IMR-90 (cell line): Measurements from ENCODE around the gene FANCE.

Experiments used
- BHLHE40 ChIP-seq: fragments of 150-350 bp; IDR thresholded peaks from 2 replicates; pipeline ENCODE4 v1.6.1; 2016; ENCODE audit warnings: mild to moderate bottlenecking, low read depth, low read length
- CEBPB ChIP-seq: IDR thresholded peaks from 2 replicates; pipeline ENCODE4 v1.6.1; 2012; ENCODE audit warnings: low read depth, low read length, improper control_type of control experiment
- CTCF ChIP-seq: conservative IDR thresholded peaks from 2 replicates; pipeline ENCODE4 v1.5.1; 2012; ENCODE audit warnings: mild to moderate bottlenecking, low read depth, low read length, improper control_type of control experiment
- ELK1 ChIP-seq: fragments of 150-350 bp; IDR thresholded peaks from 2 replicates; pipeline ENCODE4 v1.6.1; 2016; ENCODE audit warnings: low read depth, mild to moderate bottlenecking, low read length, moderate library complexity, borderline replicate concordance
- FOS ChIP-seq: fragments of 150-350 bp; IDR thresholded peaks from 2 replicates; pipeline ENCODE4 v1.6.1; 2016; ENCODE audit warnings: low read depth, low read length
- MAFK ChIP-seq: IDR thresholded peaks from 2 replicates; pipeline ENCODE4 v1.6.1; 2012; ENCODE audit warnings: low read depth, low read length, improper control_type of control experiment
- MAZ ChIP-seq: IDR thresholded peaks from 2 replicates; pipeline ENCODE4 v1.6.1; 2012; ENCODE audit warnings: low read depth, mild to moderate bottlenecking, low read length, improper control_type of control experiment, moderate library complexity, borderline replicate concordance
- MXI1 ChIP-seq: IDR thresholded peaks from 2 replicates; pipeline ENCODE4 v1.6.1; 2012; ENCODE audit warnings: low read depth, mild to moderate bottlenecking, low read length, moderate library complexity, borderline replicate concordance
- NFE2L2 ChIP-seq: fragments of 150-350 bp; IDR thresholded peaks from 2 replicates; pipeline ENCODE4 v1.6.1; 2016; ENCODE audit warnings: low read depth, mild to moderate bottlenecking, low read length
- POLR2A ChIP-seq: IDR thresholded peaks from 2 replicates; pipeline ENCODE4 v1.6.1; 2012; ENCODE audit warnings: mild to moderate bottlenecking, low read depth, low read length
- RAD21 ChIP-seq: IDR thresholded peaks from 2 replicates; pipeline ENCODE4 v1.6.1; 2012; ENCODE audit warnings: low read length, improper control_type of control experiment
- RFX5 ChIP-seq: IDR thresholded peaks from 2 replicates; pipeline ENCODE4 v1.8.0; 2012; ENCODE audit warnings: low read depth, mild to moderate bottlenecking, low read length, moderate library complexity
- SMC3 ChIP-seq: fragments of 150-350 bp; IDR thresholded peaks from 2 replicates; pipeline ENCODE4 v1.6.1; 2016; ENCODE audit warnings: low read depth, mild to moderate bottlenecking, antibody characterized with exemption, low read length, moderate library complexity
- USF2 ChIP-seq: fragments of 150-350 bp; IDR thresholded peaks from 2 replicates; pipeline ENCODE4 v1.6.1; 2017; ENCODE audit warnings: mild to moderate bottlenecking, antibody characterized with exemption, low read length, low read depth

- TF ChIP-seq USF2 (no peak), ELK1 (no peak), CTCF (no peak), CEBPB (no peak), RAD21 (no peak), FOS (no peak), BHLHE40 (peak; percentile 62), POLR2A (no peak), NFE2L2 (no peak), RFX5 (no peak), SMC3 (no peak), MAFK (no peak), MXI1 (peak; percentile 89), MAZ (peak; percentile 82; the same call in 1 of the 2 replicates)
These were observed at the start of gene FANCE for GRCh38 chr6:35452183-35453090.
